K562 (cell line): ENCODE results near the gene SMIM29. TPM values are rescaled to one million over a fixed set of nuclear protein-coding genes. Genes with fewer than 3 reads are reported as not detected.
A peak's percentile ranks its signal among the peaks of the same experiment; 100 is the strongest.

ENCODE experiments used
- BACH1 ChIP-seq: fragments of 200-800 bp; sonication (Bioruptor generic); IDR thresholded peaks from 2 replicates; pipeline ENCODE4 v1.6.1; 2016; ENCODE audit warnings: missing genetic modification characterization, missing compliant biosample characterization
- BRD9 ChIP-seq: fragments of 450-650 bp; IDR thresholded peaks from 2 replicates; pipeline ENCODE4 v1.6.1; 2018; ENCODE audit warnings: low read depth; ENCODE audit not compliant: partially characterized antibody
- CEBPG ChIP-seq, 3 experiments: fragments of 200-800 bp in 1 of 3; sonication (Bioruptor generic) in 1 of 3; sonication (generic) in 1 of 3; formaldehyde crosslinking in 1 of 3; IDR thresholded peaks in 2 of 3; conservative IDR thresholded peaks in 1 of 3; 2 replicates each; pipeline versions ENCODE4 v1.6.1 to v1.8.0; 2016 to 2022; ENCODE audit warnings: missing compliant biosample characterization in 2 of 3, missing genetic modification characterization in 2 of 3, mild to moderate bottlenecking in 1 of 3, missing genetic modification reagents in 1 of 3
- CTBP1 ChIP-seq: fragments of 450-650 bp; IDR thresholded peaks from 2 replicates; pipeline ENCODE4 v1.6.1; 2016; ENCODE audit warnings: borderline replicate concordance
- EGR1 ChIP-seq: fragments of 450-650 bp; conservative IDR thresholded peaks from 2 replicates; pipeline ENCODE4 v1.6.1; 2017; ENCODE audit warnings: mild to moderate bottlenecking
- ELF2 ChIP-seq: fragments of 250-450 bp; sonication (Bioruptor Pico); IDR thresholded peaks from 2 replicates; pipeline ENCODE4 v1.5.0; 2021; ENCODE audit warnings: mild to moderate bottlenecking
- ELK3 ChIP-seq: fragments of 450-650 bp; formaldehyde crosslinking; IDR thresholded peaks from 2 replicates; pipeline ENCODE4 v1.4.0; 2020; ENCODE audit warnings: mild to moderate bottlenecking
- ERF ChIP-seq: fragments of 450-650 bp; formaldehyde crosslinking; IDR thresholded peaks from 2 replicates; pipeline ENCODE4 v1.4.0; 2020; ENCODE audit warnings: mild to moderate bottlenecking, mixed read lengths
- HDAC2 ChIP-seq: fragments of 450-650 bp; IDR thresholded peaks from 2 replicates; pipeline ENCODE4 v1.6.1; 2016; ENCODE audit warnings: mild to moderate bottlenecking
- HDAC3 ChIP-seq: fragments of 450-650 bp; IDR thresholded peaks from 2 replicates; pipeline ENCODE4 v1.6.1; 2018; ENCODE audit warnings: borderline replicate concordance, mild to moderate bottlenecking, moderate library complexity; ENCODE audit not compliant: partially characterized antibody
- KLF13 ChIP-seq: fragments of 450-650 bp; IDR thresholded peaks from 2 replicates; pipeline ENCODE4 v1.6.1; 2016; ENCODE audit warnings: missing genetic modification characterization, low read depth, mild to moderate bottlenecking, missing compliant biosample characterization, moderate library complexity, borderline replicate concordance
- MAX ChIP-seq: sonication (generic); formaldehyde crosslinking; IDR thresholded peaks from 2 replicates; pipeline ENCODE4 v1.9.0; 2022; ENCODE audit warnings: mild to moderate bottlenecking, missing genetic modification reagents
- MYNN ChIP-seq, 2 experiments: sonication (generic); formaldehyde crosslinking in 1 of 2; IDR thresholded peaks; 2 replicates each; pipeline versions ENCODE4 v1.5.0 to v1.6.1; 2016 to 2020; ENCODE audit warnings: antibody characterized with exemption in 1 of 2, missing genetic modification reagents in 1 of 2
- NEUROD1 ChIP-seq: fragments of 150-350 bp; IDR thresholded peaks from 2 replicates; pipeline ENCODE4 v1.6.1; 2014; ENCODE audit warnings: borderline replicate concordance, low read length, low read depth; ENCODE audit not compliant: partially characterized antibody
- POLR2A ChIP-seq: fragments of 450-650 bp; conservative IDR thresholded peaks from 2 replicates; pipeline ENCODE4 v1.6.1; 2016
- STAT6 ChIP-seq: sonication (generic); formaldehyde crosslinking; IDR thresholded peaks from 2 replicates; pipeline ENCODE4 v1.8.1; 2023; ENCODE audit warnings: mild to moderate bottlenecking, missing genetic modification reagents
- TGIF2 ChIP-seq: sonication (generic); formaldehyde crosslinking; IDR thresholded peaks from 2 replicates; pipeline ENCODE4 v1.8.1; 2022; ENCODE audit warnings: mild to moderate bottlenecking, missing genetic modification reagents, moderate library complexity
- XRCC3 ChIP-seq: fragments of 450-650 bp; IDR thresholded peaks from 2 replicates; pipeline ENCODE4 v1.6.1; 2017; ENCODE audit warnings: mild to moderate bottlenecking, moderate library complexity
- ZKSCAN8 ChIP-seq: fragments of 200-800 bp; sonication (Bioruptor generic); IDR thresholded peaks from 2 replicates; pipeline ENCODE4 v1.6.1; 2016; ENCODE audit warnings: missing genetic modification characterization, missing compliant biosample characterization
- ZNF282 ChIP-seq: sonication (generic); formaldehyde crosslinking; IDR thresholded peaks from 2 replicates; pipeline ENCODE4 v1.8.1; 2023; ENCODE audit warnings: missing genetic modification reagents
- polyA plus RNA-seq, 8 experiments: library from polyadenylated mRNA; depleted of rRNA in 4 of 8; stranded (reverse) in 5 of 8; unstranded in 3 of 8; fragments of >200 nt; fragmentation: Nextera tagmentation in 2 of 8; fragmentation: Illumina TruSeq in 1 of 8; extraction: Ambion mirVana in 2 of 8; extraction: Trizol in 1 of 8; gene quantifications; 2 replicates each; pipeline versions ENCODE4 v1.2.1 to v1.2.3, GENCODE V29; 2011 to 2014; ENCODE audit warnings: inconsistent platforms in 1 of 8, missing spikeins in 1 of 8
- total RNA-seq, 7 experiments: library from RNA; depleted of rRNA in 6 of 7; stranded (reverse); fragments of >200 nt in 6 of 7; fragmentation: Illumina TruSeq in 2 of 7; extraction: Trizol in 2 of 7; gene quantifications; 2 replicates each; pipeline versions ENCODE4 v1.2.1 to v1.2.3, GENCODE V29; 2011 to 2021; ENCODE audit warnings: low replicate concordance in 1 of 7
- TF ChIP-seq, protein P1 (sequence below), 2 experiments: fragments of 450-650 bp in 1 of 2; sonication (generic) in 1 of 2; formaldehyde crosslinking in 1 of 2; IDR thresholded peaks in 1 of 2; conservative IDR thresholded peaks in 1 of 2; 2 replicates each; pipeline versions ENCODE4 v1.6.1 to v1.8.1; 2016 to 2023; ENCODE audit warnings: mild to moderate bottlenecking in 2 of 2, moderate library complexity in 2 of 2, inconsistent platforms in 1 of 2, missing genetic modification reagents in 1 of 2

Gene SMIM29
- total and polyA plus RNA-seq, 9 of the 15 experiments (the other 6 are each of a cell fraction or from before 2014, with no cell fraction given), result 6.5 to 36.7 (median 20.9) TPM

DNA sequence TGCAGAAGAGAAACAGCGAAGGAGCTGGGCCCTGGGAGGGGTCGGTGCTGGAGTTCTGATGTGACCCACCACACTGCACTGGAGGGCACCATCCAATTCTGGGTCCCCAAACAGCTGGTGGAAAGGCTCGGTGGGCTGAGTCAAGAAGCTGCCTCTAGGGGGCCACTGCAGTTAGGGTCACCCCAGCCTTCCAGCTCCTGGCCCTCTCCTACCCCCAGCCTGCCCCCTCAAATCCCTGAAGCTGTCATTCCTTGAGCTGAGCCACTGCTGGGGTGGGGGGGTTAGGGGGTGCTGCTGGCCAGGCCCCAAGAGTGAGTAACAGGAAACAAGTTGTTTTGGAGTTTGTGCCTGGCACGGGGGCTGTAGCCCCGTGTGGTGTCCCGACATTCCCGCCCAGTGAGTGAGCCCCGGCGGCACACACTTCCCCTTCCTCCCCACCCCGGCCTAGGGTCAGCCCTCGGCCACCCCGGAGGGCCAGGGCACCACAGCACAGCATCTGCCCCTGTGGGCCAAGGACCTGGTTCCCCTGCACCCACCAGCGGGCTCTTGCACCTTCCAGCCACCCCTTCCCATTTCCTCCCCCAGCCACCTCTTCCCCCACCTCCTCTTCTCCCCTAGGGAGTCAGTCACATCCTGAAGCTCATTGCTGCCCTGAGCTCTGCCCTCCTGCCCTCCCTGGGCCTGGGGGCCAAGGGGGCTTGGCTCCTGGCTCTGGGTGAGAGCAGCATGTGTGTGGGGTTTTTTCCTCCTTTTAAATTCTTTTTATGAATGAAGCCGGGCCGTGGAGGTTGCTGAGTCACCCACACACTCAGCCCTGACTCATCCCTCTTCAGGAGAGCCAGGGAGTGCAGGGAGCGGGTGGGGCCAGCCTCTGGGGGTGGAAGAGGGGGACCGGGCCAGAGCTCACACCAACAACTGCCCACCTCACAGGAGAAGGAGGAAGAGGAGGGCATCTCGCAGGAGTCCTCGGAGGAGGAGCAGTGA lies 4.6 kb downstream of the SMIM29 start (continued):
- TF ChIP-seq ERF (CRISPR knock-in tag) (peak; percentile 30; the same call in 1 of the 2 replicates), MAX (peak; percentile 44; the same call in 1 of the 2 replicates), NEUROD1 (peak; percentile 61), CEBPG (CRISPR knock-in tag; IDR thresholded peaks at IDR 0.05) (0 out of 2 replicates have a peak, but pooled peaks have one; percentile 29), CEBPG (tag; conservative IDR thresholded peaks at IDR 0.05 in 1 of 2, IDR thresholded peaks at IDR 0.05 in 1 of 2) (no peak), ZNF282 (CRISPR knock-in tag) (peak; percentile 62; the same call in 1 of the 2 replicates), HDAC3 (no peak), ZKSCAN8 (no peak), TGIF2 (CRISPR knock-in tag) (no peak), STAT6 (peak; percentile 71; the same call in 1 of the 2 replicates), EGR1 (peak; percentile 90), KLF13 (tag) (0 out of 2 replicates have a peak, but pooled peaks have one; percentile 32), ELF2 (no peak), BRD9 (peak; percentile 27), XRCC3 (no peak), HDAC2 (peak; percentile 72; the same call in 1 of the 2 replicates), BACH1 (peak; percentile 96), ELK3 (CRISPR knock-in tag) (0 out of 2 replicates have a peak, but pooled peaks have one; percentile 14), MYNN (IDR thresholded peaks at IDR 0.05) (0 out of 2 replicates have a peak, but pooled peaks have one; percentile 42), MYNN (CRISPR knock-in tag; IDR thresholded peaks at IDR 0.05) (no peak), POLR2A (peak; percentile 66), CTBP1 (peak; percentile 47; the same call in 1 of the 2 replicates)
- TF ChIP-seq, protein P1, sequence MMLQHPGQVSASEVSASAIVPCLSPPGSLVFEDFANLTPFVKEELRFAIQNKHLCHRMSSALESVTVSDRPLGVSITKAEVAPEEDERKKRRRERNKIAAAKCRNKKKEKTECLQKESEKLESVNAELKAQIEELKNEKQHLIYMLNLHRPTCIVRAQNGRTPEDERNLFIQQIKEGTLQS (IDR thresholded peaks at IDR 0.05), result peak; percentile 97
- TF ChIP-seq, protein P1 (CRISPR knock-in tag; conservative IDR thresholded peaks at IDR 0.05), result peak; percentile 73; the same call in 1 of the 2 replicates
